Ishikawa (cell line): Measurements from ENCODE around the gene RCAN2.

Source experiments
- CEBPB ChIP-seq: IDR thresholded peaks from 2 replicates; pipeline ENCODE4 v1.6.1; 2012
- CREB1 ChIP-seq: IDR thresholded peaks from 2 replicates; pipeline ENCODE4 v1.6.1; 2012; ENCODE audit warnings: low read depth
- EGR1 ChIP-seq: IDR thresholded peaks from 2 replicates; pipeline ENCODE4 v1.6.1; 2012
- EP300 ChIP-seq: IDR thresholded peaks from 2 replicates; pipeline ENCODE4 v1.6.1; 2012; ENCODE audit warnings: borderline replicate concordance
- FOXM1 ChIP-seq: IDR thresholded peaks from 2 replicates; pipeline ENCODE4 v1.6.1; 2012; ENCODE audit warnings: low read depth, borderline replicate concordance
- MAX ChIP-seq: IDR thresholded peaks from 2 replicates; pipeline ENCODE4 v1.6.1; 2012
- NFIC ChIP-seq: IDR thresholded peaks from 2 replicates; pipeline ENCODE4 v1.6.1; 2012
- RAD21 ChIP-seq: IDR thresholded peaks from 2 replicates; pipeline ENCODE4 v1.6.1; 2012; ENCODE audit warnings: low read depth
- REST ChIP-seq: IDR thresholded peaks from 2 replicates; pipeline ENCODE4 v1.6.1; 2012; ENCODE audit warnings: low read depth, mild to moderate bottlenecking
- TAF1 ChIP-seq: IDR thresholded peaks from 2 replicates; pipeline ENCODE4 v1.6.1; 2012; ENCODE audit warnings: low read depth, mild to moderate bottlenecking
- TCF12 ChIP-seq: IDR thresholded peaks from 2 replicates; pipeline ENCODE4 v1.6.1; 2012; ENCODE audit warnings: low read depth
- TEAD4 ChIP-seq: IDR thresholded peaks from 2 replicates; pipeline ENCODE4 v1.6.1; 2012
- YY1 ChIP-seq: IDR thresholded peaks from 2 replicates; pipeline ENCODE4 v1.6.1; 2012; ENCODE audit warnings: low read depth
- ZBTB7A ChIP-seq: IDR thresholded peaks from 2 replicates; pipeline ENCODE4 v1.6.1; 2012; ENCODE audit warnings: low read depth
- TF ChIP-seq, protein P1 (sequence below): IDR thresholded peaks from 2 replicates; pipeline ENCODE4 v1.6.1; 2012

RCAN2 gene

GRCh38 chr6:46444772-46445454, 46.3 kb downstream of the RCAN2 start:
- TF ChIP-seq EP300: no peak
- no peak for TF ChIP-seq ZBTB7A
- TF ChIP-seq RAD21: no peak
- no peak for TF ChIP-seq TCF12
- no peak for TF ChIP-seq TEAD4
- no peak for TF ChIP-seq MAX
- no peak for TF ChIP-seq TAF1
- no peak for TF ChIP-seq NFIC
- TF ChIP-seq EGR1: no peak
- TF ChIP-seq FOXM1: no peak
- TF ChIP-seq REST: no peak
- no peak for TF ChIP-seq CEBPB
- TF ChIP-seq CREB1: no peak
- TF ChIP-seq, protein P1, sequence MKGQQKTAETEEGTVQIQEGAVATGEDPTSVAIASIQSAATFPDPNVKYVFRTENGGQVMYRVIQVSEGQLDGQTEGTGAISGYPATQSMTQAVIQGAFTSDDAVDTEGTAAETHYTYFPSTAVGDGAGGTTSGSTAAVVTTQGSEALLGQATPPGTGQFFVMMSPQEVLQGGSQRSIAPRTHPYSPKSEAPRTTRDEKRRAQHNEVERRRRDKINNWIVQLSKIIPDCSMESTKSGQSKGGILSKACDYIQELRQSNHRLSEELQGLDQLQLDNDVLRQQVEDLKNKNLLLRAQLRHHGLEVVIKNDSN: no peak
- TF ChIP-seq YY1: no peak

- TF ChIP-seq TAF1 (no peak), EGR1 (no peak), CREB1 (no peak), TEAD4 (no peak), TCF12 (no peak), REST (no peak), CEBPB (no peak), ZBTB7A (no peak), YY1 (no peak), RAD21 (no peak), EP300 (no peak), NFIC (no peak), MAX (no peak), FOXM1 (no peak)
- TF ChIP-seq, protein P1: no peak
Measured at GRCh38 chr6:46443623-46444022, 47.6 kb downstream of the RCAN2 start.

DNA sequence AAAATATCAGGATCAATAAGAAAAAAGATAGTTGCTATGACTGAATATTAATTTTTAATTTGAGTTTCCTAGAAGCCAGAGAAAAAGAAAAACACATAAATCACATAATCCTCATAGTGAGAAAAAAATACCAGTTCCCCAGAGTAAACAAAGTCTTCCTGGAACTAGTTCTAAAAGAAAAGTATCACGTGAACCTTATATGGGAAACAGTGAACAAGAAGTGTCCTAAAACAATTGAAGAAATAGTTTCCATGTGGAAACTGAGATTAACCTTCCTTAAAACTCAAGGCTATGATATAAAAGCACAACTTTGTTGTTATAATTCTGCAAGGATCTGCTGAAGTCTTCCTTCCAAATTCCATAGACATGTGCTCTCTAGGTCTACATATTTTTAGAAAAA, 50.6 kb downstream of the RCAN2 start:
- TF ChIP-seq TCF12: no peak
- TF ChIP-seq ZBTB7A: no peak
- TF ChIP-seq CREB1: no peak
- no peak for TF ChIP-seq YY1
- TF ChIP-seq EGR1: no peak
- TF ChIP-seq NFIC: no peak
- TF ChIP-seq EP300: no peak
- no peak for TF ChIP-seq TEAD4
- TF ChIP-seq, protein P1: no peak
- TF ChIP-seq FOXM1: no peak
- TF ChIP-seq MAX: no peak

GRCh38 chr6:46440141-46440540, 51.1 kb downstream of the RCAN2 start:
- TF ChIP-seq RAD21 (no peak), FOXM1 (no peak), CREB1 (no peak), EP300 (no peak), TCF12 (no peak), ZBTB7A (no peak)

DNA sequence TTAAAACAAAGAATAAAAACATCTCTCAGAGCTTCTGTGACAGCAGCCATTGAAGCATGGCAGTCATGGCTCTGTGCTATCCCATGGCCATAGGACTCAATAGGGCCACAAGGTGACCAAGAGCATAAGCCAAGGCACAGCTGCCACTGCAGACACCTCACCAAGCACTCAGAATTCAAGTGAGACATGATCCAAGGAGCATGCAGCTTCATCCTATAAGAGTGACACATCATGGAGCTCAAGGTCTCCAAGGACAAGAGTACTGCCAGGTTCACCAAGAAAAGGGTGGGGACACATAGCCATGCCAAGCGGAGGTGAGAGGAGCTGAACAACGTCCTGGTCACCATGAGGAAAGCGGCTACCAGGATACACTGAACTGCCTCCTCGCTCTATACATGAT, 53.0 kb downstream of the RCAN2 start:
- TF ChIP-seq CEBPB (no peak), EGR1 (no peak), ZBTB7A (no peak), YY1 (no peak), TAF1 (no peak), TCF12 (no peak), MAX (no peak), TEAD4 (no peak), REST (no peak), NFIC (no peak)
- TF ChIP-seq, protein P1: no peak
